Astrocyte (in vitro differentiated cells and primary cell): ENCODE data around the gene SERPINE1. TPM values are rescaled to one million over a fixed set of nuclear protein-coding genes. Genes with fewer than 3 reads are reported as not detected.
"Not testable (repeated sequence)": the region's sequence is repeated elsewhere in the genome, so short reads cannot be mapped to it uniquely, and the experiment has no call there.

Source experiments
- DNase-seq: peaks from one replicate; pipeline ENCODE4 v3.0.0-alpha.2; 2010; ENCODE audit warnings: low read depth
- FAIRE-seq: peaks from 2 replicates; lab custom pipeline; 2011; peaks lifted over from hg19 to GRCh38; lab: Jason Lieb, UNC
- H2AFZ ChIP-seq: 2 replicates; pipeline ENCODE4 v1.6.0; 2012; ENCODE audit warnings: low read depth, low read length, inconsistent platforms
- H3K27ac ChIP-seq: 2 replicates; pipeline ENCODE4 v1.5.1; 2011; ENCODE audit warnings: low read depth, low read length, inconsistent platforms
- H3K27me3 ChIP-seq: 2 replicates; pipeline ENCODE4 v1.6.0; 2011; ENCODE audit warnings: low read length, inconsistent platforms; ENCODE audit not compliant: insufficient read depth
- H3K36me3 ChIP-seq: 2 replicates; pipeline ENCODE4 v1.5.1; 2011; ENCODE audit warnings: low read length, inconsistent platforms; ENCODE audit not compliant: insufficient read depth
- H3K4me1 ChIP-seq: 2 replicates; pipeline ENCODE4 v1.5.1; 2011; ENCODE audit warnings: low read length, inconsistent platforms; ENCODE audit not compliant: insufficient read depth
- H3K4me2 ChIP-seq: 2 replicates; pipeline ENCODE4 v1.6.0; 2012; ENCODE audit warnings: low read length, inconsistent platforms
- H3K4me3 ChIP-seq: 2 replicates; pipeline ENCODE4 v1.5.1; 2011; ENCODE audit warnings: low read depth, mild to moderate bottlenecking, low read length, inconsistent platforms; ENCODE audit not compliant: insufficient read depth
- H3K79me2 ChIP-seq: 2 replicates; pipeline ENCODE4 v1.6.0; 2012; ENCODE audit warnings: mild to moderate bottlenecking, low read length, inconsistent platforms; ENCODE audit not compliant: insufficient read depth
- H3K9ac ChIP-seq: 2 replicates; pipeline ENCODE4 v1.6.0; 2012; ENCODE audit warnings: mild to moderate bottlenecking, low read length, inconsistent platforms
- H3K9me3 ChIP-seq: 2 replicates; pipeline ENCODE4 v1.5.1; 2012; ENCODE audit warnings: low read depth, mild to moderate bottlenecking, low read length, inconsistent platforms; ENCODE audit not compliant: insufficient read depth
- H4K20me1 ChIP-seq: 2 replicates; pipeline ENCODE4 v1.6.0; 2012; ENCODE audit warnings: low read length, inconsistent platforms; ENCODE audit not compliant: insufficient read depth
- H3K27ac Mint-ChIP-seq: one replicate; pipeline ENCODE4 v1.8.0; 2021; ENCODE audit warnings: mild to moderate bottlenecking, mixed read lengths; ENCODE audit not compliant: unreplicated experiment
- H3K27me3 Mint-ChIP-seq: one replicate; pipeline ENCODE4 v1.8.0; 2021; ENCODE audit warnings: low read depth, mixed read lengths; ENCODE audit not compliant: unreplicated experiment
- H3K36me3 Mint-ChIP-seq: one replicate; pipeline ENCODE4 v1.8.0; 2021; ENCODE audit warnings: low read depth, mixed read lengths; ENCODE audit not compliant: unreplicated experiment
- H3K4me1 Mint-ChIP-seq: one replicate; pipeline ENCODE4 v1.8.0; 2021; ENCODE audit warnings: low read depth, mixed read lengths; ENCODE audit not compliant: unreplicated experiment
- H3K4me3 Mint-ChIP-seq: one replicate; pipeline ENCODE4 v1.8.0; 2021; ENCODE audit warnings: mild to moderate bottlenecking, moderate library complexity, mixed read lengths; ENCODE audit not compliant: unreplicated experiment
- H3K9me3 Mint-ChIP-seq: one replicate; pipeline ENCODE4 v1.8.0; 2021; ENCODE audit warnings: mild to moderate bottlenecking, mixed read lengths; ENCODE audit not compliant: unreplicated experiment
- EZH2 ChIP-seq: IDR thresholded peaks from 2 replicates; pipeline ENCODE4 v1.6.1; 2012; ENCODE audit warnings: mild to moderate bottlenecking, low read length, inconsistent platforms; ENCODE audit not compliant: insufficient read depth
- total RNA-seq: library from RNA; stranded (reverse); gene quantifications from 2 replicates; pipeline ENCODE4 v1.2.1, GENCODE V29; 2021
- TF ChIP-seq, protein P1 (sequence below): IDR thresholded peaks from 2 replicates; pipeline ENCODE4 v1.5.1; 2011; ENCODE audit warnings: low read depth, mild to moderate bottlenecking, inconsistent platforms, low read length, moderate library complexity; ENCODE audit not compliant: insufficient read depth

Gene SERPINE1
- total RNA-seq, 1 donor from 2014 or later: 1,496 TPM

DNA sequence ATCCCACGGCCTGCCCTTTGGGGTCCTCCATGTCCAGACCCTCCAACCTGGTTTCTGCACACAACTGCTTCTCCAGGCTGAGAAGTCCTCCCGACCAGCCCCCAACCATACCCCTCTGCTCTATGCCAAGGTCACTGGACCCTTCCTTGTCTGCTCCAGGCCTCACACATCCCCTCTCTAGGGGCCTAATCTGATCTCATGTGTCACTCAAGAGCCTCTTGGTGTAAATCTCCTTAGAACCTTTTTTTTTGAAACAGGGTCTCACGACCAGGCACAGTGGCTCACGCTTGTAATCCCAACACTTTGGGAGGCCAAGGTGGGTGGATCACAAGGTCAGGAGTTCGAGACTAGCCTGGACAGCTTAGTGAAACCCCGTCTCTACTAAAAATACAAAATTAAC lies 17.5 kb upstream of the SERPINE1 start:
- H3K4me1 ChIP-seq: peaks cover 30% of the 10 kb centered on the region
- H3K27ac ChIP-seq: no peak overlapping the region
- no peaks in the 10 kb centered on the region for H3K9me3 ChIP-seq
- H3K79me2 ChIP-seq: peaks cover 3% of the 10 kb centered on the region
- Mint-ChIP-seq H3K27ac (no peak overlapping the region), H3K27me3 (no peaks in the 10 kb centered on the region), H3K9me3 (peaks cover 2% of the 10 kb centered on the region), H3K4me3 (no peak overlapping the region), H3K4me1 (peaks cover 21% of the 10 kb centered on the region), H3K36me3 (no peaks in the 10 kb centered on the region)
- no peak overlapping the region for H3K4me2 ChIP-seq
- no peak overlapping the region for H3K9ac ChIP-seq
- H3K4me3 ChIP-seq: no peak overlapping the region
- DNase-seq (no peak), FAIRE-seq (no peak)
- H4K20me1 ChIP-seq: no peaks in the 10 kb centered on the region
- H2AFZ ChIP-seq: no peak overlapping the region
- TF ChIP-seq, protein P1, sequence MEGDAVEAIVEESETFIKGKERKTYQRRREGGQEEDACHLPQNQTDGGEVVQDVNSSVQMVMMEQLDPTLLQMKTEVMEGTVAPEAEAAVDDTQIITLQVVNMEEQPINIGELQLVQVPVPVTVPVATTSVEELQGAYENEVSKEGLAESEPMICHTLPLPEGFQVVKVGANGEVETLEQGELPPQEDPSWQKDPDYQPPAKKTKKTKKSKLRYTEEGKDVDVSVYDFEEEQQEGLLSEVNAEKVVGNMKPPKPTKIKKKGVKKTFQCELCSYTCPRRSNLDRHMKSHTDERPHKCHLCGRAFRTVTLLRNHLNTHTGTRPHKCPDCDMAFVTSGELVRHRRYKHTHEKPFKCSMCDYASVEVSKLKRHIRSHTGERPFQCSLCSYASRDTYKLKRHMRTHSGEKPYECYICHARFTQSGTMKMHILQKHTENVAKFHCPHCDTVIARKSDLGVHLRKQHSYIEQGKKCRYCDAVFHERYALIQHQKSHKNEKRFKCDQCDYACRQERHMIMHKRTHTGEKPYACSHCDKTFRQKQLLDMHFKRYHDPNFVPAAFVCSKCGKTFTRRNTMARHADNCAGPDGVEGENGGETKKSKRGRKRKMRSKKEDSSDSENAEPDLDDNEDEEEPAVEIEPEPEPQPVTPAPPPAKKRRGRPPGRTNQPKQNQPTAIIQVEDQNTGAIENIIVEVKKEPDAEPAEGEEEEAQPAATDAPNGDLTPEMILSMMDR: no peak
- TF ChIP-seq EZH2: no peak
- H3K36me3 ChIP-seq: no peaks in the 10 kb centered on the region
- no peaks in the 10 kb centered on the region for H3K27me3 ChIP-seq

DNA sequence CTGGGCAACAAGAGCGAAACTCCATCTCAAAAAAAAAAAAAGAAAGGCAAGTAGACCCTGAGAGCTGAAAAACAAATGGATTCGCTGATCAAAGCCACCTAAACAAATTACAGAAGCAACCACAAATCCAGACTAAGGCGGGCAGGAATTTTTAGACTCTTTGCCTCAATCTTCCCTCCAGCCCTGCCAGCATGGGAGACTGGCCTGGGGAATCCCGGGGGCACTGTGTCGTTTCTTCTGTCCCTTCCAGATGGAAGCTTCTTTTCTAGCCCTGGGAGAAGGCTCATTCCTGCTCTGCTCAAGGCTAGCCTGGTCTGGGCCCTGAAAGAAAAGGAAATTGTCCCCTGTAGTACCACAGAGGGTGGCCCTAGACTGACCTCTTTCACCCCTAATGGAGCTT lies 15.6 kb upstream of the SERPINE1 start:
- Mint-ChIP-seq H3K27ac (peak overlapping the region; percentile 26), H3K27me3 (no peaks in the 10 kb centered on the region), H3K9me3 (peaks cover 2% of the 10 kb centered on the region), H3K4me1 (peaks cover 20% of the 10 kb centered on the region), H3K4me3 (no peak overlapping the region), H3K36me3 (no peaks in the 10 kb centered on the region)
- Histone ChIP-seq H3K9ac (no peak overlapping the region), H3K4me3 (no peak overlapping the region), H3K4me2 (no peak overlapping the region), H3K79me2 (no peaks in the 10 kb centered on the region), H3K4me1 (peaks cover 35% of the 10 kb centered on the region), H4K20me1 (no peaks in the 10 kb centered on the region), H2AFZ (no peak overlapping the region), H3K9me3 (no peaks in the 10 kb centered on the region), H3K27me3 (no peaks in the 10 kb centered on the region), H3K36me3 (no peaks in the 10 kb centered on the region), H3K27ac (no peak overlapping the region)
- FAIRE-seq (no peak), DNase-seq (no peak)
- TF ChIP-seq EZH2: no peak
- TF ChIP-seq, protein P1: no peak

DNA sequence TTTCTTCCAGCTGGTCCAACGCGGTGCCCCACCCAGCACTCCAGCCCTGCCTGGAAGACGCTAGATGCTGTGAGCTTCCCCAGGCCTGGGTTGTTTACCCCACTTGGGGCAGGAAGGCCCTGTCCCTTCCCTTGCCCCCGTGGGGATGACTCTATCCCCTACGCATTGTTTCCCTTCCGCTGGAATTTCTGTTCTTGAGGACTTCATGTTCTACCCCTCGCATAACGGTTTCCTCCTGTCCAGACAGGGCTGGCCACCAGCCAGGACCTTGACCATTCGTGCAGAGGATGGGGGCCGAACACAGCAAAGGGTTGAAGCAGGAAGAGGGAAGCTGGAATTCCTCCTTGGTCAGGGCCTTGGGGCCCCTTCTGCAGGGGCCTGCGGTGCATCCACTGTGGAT lies 14.7 kb upstream of the SERPINE1 start:
- no peaks in the 10 kb centered on the region for H4K20me1 ChIP-seq
- peak overlapping the region; percentile 68 for H3K27ac ChIP-seq

DNA sequence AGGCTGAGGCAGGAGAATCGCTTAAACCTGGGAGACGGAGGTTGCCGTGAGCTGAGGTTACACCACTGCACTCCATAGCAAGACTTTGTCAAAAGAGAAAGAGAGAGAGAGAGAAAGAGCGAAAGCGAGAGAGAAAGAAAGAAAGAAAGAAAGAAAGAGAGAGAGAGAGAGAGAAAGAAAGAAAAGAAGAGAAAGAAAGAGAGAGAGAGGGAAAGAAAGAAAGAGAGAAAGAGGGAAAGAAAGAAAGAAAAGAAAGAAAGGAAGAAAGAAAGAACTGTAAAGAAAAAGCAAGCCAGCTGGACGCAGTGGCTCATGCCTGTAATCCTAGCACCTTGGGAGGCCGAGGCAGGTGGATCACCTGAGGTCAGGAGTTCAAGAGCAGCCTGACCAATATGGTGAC lies 13.8 kb upstream of the SERPINE1 start:
- H3K4me3 Mint-ChIP-seq, H3K9me3 Mint-ChIP-seq, H3K4me3 ChIP-seq, H3K4me2 ChIP-seq, DNase-seq, H2AFZ ChIP-seq, H3K9me3 ChIP-seq, H3K79me2 ChIP-seq, H3K27ac Mint-ChIP-seq, H3K9ac ChIP-seq, H3K36me3 Mint-ChIP-seq, FAIRE-seq, H3K27me3 Mint-ChIP-seq, H3K27me3 ChIP-seq, H3K36me3 ChIP-seq, H4K20me1 ChIP-seq: not testable (repeated sequence)
- peaks cover 27% of the 10 kb centered on the region for H3K4me1 Mint-ChIP-seq
- H3K27ac ChIP-seq: peak overlapping the region; percentile 68
- H3K4me1 ChIP-seq: peaks cover 48% of the 10 kb centered on the region

More for the DNA sequence above, 14.7 kb upstream of the SERPINE1 start:
- H3K27me3 ChIP-seq: no peaks in the 10 kb centered on the region
- no peaks in the 10 kb centered on the region for H3K9me3 ChIP-seq
- FAIRE-seq (no peak), DNase-seq (peak; percentile 54)
- peaks cover 26% of the 10 kb centered on the region for H3K4me1 Mint-ChIP-seq
- H3K4me3 Mint-ChIP-seq: no peak overlapping the region
- no peaks in the 10 kb centered on the region for H3K36me3 Mint-ChIP-seq
- H3K4me1 ChIP-seq: peaks cover 40% of the 10 kb centered on the region
- H3K9ac ChIP-seq: peak overlapping the region; percentile 41
- H3K79me2 ChIP-seq: no peaks in the 10 kb centered on the region
- peak overlapping the region; percentile 30 for H3K4me2 ChIP-seq
- H3K27me3 Mint-ChIP-seq: no peaks in the 10 kb centered on the region
- H3K4me3 ChIP-seq: no peak overlapping the region
- peak overlapping the region; percentile 26 for H3K27ac Mint-ChIP-seq
- TF ChIP-seq, protein P1: no peak
- TF ChIP-seq EZH2: no peak
- peak overlapping the region; percentile 67 for H2AFZ ChIP-seq
- H3K36me3 ChIP-seq: no peaks in the 10 kb centered on the region
- peaks cover 2% of the 10 kb centered on the region for H3K9me3 Mint-ChIP-seq
